HG02840 (cell line): ENCODE data around the gene TSPAN18.

ENCODE experiments used
- ATAC-seq: cut with Tn5 transposase; IDR thresholded peaks from one replicate; pipeline ENCODE4 v1.9.1; 2021; ENCODE audit warnings: mild to moderate bottlenecking, moderate library complexity, moderate number of reproducible peaks; ENCODE audit not compliant: unreplicated experiment, low FRiP score

The TSPAN18 gene

DNA sequence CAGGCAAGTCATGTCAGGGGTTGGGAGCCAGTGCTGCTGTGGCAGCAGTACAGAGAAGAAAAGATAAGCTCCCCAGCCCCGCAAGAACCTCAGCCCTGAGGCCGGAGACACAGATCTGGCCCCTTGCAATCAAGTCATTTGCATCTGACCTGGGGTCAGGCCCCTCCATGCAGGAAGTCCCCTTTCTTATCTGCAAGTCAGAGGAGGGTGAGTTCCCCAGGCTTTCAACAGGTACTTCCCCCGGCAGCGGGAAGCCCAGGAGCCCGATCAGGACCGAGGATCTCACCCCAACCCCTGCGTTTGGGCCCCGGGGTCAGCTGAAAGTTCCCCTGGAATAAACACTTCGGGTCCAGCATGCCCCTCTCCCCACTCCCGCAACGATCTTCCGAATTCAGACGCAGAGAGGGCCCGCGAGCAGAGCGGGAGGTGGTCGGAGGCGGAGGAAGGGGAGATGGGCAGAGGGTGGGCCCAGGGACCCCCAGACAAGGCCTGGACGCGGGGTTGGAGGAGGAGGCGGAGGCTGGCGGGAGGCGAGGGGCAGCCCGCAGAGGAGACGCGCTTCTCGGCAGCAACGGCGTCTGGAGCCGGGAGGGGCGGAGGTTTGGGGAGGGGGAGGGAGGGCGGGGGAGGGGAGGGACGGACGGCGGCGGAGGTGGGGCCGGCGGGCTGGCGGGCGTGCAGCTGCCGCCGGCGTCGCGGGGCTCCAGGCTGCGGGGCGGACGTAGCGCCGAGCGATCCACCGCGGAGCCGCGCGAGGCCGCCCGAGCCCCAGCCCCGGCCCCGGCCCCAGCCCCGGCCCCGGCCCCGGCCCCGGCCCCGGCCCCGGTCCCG is at the start of gene TSPAN18:
TSS of gene TSPAN18 (plus strand) at position 680 of the 831 bp plus-strand sequence. CDS start 179,455 bp downstream, outside the sequence.
- ATAC-seq = peak; percentile 68

DNA sequence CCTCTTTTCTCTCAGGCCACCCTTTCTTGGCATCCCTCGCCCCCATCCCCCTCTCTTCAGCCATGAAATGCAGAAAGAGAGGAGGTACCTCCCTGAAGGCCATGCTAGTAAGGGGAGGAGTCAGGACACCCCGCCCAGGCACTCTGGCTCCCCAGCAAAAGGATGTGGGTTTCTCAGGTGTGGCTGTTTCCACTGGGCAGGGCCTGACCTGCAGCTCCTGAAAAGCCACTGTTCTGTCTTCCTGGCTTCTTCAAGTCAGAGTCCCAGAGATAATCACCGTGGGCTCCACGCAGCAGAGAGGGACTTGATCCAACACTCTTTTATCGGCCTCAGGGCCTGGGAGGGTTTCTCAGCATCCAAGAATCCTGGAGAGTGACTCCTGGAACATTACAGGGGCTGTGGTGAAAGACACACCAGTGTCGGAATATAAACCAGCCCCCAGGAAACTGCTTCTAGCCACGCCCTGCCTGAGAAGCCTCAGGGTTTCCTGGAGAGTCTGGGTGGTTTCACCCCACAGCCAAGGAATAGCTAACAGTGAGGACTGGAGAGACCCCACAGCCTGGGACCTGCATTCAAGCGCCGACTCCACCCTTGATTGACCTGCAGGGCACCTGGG is 45.7 kb upstream of the TSPAN18 start:
- no peak for ATAC-seq

DNA sequence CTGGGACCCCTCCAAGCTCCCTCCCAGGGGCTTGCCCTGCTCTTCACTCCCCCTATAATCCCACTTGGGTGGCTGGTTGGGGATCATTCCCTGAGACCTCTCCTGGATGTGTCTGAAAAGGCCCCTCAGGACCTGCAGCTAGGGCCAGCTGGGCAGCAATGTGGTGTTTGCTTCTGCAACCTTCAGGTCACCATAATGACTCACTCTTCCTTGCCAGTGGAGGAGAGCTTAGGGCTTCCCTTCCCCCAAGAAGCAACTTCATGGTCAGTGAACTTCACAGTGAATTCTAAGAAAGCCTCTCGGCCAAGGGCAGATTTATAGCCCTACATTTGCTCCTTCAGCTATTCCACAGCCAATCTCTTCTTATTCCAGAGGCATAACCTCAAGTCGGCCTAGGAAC is 45.1 kb upstream of the TSPAN18 start:
- no peak for ATAC-seq

GRCh38 chr11:44684859-44685281 is 41.9 kb upstream of the TSPAN18 start:
- ATAC-seq = no peak

- no peak for ATAC-seq
Observed at GRCh38 chr11:44687388-44687787, 39.4 kb upstream of the TSPAN18 start.

GRCh38 chr11:44689265-44689664 is 37.5 kb upstream of the TSPAN18 start:
- ATAC-seq = no peak

- ATAC-seq = no peak
Observed at GRCh38 chr11:44690651-44691050, 36.1 kb upstream of the TSPAN18 start.

DNA sequence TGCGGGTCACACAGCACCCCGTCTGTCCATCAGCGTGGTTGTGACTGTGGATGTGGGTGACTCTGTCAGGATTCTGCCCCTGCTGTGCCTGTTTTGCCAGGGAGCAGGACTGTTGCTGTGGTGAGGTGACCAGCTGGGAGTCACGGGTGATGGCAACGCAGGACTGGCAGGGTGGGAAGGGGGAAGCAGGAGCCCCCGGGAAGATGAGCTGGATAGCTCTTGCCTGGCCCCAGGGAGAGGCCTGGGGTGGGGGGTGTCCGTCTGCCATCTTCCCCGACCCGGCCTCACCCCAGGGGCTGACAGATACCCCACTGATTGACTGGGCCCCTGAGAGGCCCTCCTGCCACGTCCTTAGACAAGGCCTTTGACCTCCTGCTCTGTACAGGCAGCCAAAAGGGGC is 34.3 kb upstream of the TSPAN18 start:
- ATAC-seq = no peak

DNA sequence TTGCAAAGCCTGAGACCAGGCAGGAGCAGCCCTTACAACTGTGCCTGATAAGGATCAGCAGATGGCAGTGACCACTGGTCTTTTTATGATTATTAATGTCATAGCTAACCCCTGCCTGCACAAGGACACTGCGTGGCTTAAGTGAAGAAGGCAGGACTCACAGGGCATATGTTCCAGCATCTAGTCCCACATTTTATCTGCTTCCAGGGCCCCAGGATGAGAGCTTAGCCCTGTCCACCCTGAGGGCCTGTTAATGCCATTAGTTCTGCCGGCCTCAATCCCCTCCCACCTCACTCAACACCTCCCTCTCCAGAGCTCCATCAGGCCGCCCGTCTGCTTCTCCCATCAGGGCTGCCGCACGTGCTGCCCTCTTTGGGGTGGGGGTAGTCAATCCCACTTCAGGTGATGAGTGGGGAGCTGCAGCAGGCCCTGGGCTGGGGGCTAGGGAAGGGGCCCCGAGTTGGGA is 33.1 kb upstream of the TSPAN18 start:
- ATAC-seq = no peak

GRCh38 chr11:44694443-44694842 is 32.3 kb upstream of the TSPAN18 start:
- no peak for ATAC-seq

DNA sequence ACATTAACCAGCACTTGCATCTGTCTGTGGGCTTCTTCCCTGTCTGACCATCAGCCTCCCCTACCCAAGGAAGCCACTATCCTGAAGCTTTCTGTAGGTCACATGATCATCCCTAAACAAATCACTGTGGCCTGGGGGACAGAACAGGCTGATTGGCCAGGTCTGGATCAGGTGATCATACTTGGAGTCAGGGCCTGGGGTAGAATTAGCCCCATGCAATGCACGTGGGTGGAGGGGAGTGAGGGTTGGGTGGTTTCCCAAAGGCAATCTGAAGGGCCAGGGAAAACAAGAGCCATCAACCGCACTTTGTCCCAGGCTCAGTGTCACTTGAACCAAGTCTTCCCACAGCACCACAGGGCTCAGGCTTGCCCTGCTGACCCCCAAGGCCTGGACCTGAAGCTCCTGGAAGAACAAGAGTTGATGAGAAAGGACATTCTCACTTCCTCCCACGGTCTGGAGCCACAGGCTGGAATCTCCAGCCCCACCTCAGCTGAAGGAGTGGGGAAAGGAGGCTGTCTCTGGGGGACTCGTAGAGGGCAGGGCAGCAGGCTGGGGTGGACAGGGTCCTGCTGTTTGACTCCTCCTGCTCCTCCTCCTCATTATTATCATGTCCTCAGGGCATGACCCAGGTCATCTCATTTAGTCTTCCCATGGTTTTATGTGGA is 31.5 kb upstream of the TSPAN18 start:
- no peak for ATAC-seq

DNA sequence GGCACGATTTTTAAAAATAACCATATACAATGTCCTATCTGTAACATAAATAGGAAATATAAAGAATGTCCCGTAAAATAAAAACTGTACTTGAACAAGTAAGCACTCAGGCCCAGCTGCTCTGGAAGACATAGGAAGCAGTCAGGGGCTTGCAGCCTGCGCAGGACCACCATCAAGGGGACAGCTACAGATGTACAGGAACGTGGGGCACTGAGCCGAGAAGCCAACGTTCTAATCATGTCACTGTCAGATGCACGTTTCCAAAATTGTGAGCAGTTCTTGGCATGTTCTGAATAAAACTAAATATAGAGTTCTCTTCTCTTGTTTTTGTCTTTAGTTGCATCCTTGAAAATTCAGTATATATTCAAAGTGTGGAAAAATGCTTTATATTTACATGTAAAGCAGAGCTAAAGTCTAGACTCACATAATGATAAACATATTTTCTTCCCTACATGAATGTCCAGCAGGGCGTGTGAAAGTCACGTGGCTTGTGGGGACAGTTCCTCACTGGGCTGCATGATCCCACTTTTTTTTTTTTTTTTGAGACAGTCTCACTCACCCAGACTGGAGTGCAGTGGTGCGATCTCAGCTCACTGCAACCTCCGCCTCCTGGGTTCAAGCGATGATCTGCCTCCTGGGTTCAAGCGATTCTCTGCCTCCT is 28.4 kb upstream of the TSPAN18 start:
- no peak for ATAC-seq

DNA sequence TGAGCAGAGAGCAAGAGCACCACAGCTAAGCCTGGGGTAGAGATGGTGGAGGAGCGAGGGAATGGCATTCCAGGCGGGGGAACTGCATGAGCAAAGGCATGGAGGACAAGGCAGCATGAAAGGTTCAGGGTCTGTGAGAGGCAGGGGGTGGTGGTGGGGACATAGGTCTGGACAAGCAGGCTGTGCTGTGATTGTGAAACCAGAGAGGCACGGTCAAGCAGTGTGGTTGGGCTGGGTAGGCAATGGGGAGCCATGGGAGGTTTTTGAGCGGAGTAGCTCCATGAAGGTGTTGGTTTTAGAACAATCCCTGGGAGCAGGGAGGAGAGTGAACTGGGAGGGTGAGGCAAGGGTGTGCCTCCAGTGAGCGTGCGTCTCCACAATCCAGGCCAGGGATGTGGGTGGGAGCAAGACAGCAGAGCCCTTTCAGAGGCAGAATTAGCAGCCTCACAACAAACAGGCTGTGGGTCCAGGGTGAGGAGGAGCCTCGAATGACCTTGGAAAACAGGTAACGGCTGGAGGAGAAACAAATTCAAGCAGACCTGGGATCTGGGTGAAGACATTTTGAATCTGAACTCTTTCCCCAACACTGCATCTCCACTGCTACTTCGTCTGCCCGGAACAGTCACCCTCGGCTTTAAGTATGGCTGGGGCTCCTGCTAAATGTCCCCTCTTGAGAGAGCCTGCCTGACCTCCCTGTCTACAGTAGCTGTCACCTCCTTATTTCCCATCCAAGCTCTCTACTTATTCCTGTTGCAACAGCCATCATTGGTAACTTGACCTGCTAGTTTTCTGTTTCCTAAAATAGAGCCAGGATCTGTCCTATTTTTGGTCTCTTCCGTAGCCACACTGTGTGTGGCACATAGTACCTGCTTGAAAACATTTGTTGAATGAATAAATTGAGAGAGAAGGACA is 27.0 kb upstream of the TSPAN18 start:
- ATAC-seq = no peak

DNA sequence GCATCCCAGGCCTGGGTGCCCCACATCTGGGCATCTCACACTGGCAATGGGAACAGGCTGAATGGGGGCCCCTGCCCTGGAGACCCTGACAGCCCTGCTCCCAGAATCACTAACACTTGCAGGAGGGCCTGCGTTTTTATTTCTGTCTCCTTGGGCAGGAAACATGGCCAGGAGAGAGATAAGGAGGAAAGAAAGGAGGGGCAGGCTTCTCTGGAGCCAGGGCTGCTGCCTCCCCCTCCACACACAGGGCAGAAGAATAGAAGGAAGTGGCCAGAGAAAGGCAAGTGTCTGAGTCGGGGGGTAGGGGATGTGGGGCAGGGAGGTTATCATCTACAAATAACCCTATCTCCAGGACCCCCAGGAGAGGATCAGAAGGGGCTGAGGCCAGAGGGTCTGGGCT is 25.5 kb upstream of the TSPAN18 start:
- no peak for ATAC-seq

- no peak for ATAC-seq
Observed at GRCh38 chr11:44702889-44703288, 23.9 kb upstream of the TSPAN18 start.

DNA sequence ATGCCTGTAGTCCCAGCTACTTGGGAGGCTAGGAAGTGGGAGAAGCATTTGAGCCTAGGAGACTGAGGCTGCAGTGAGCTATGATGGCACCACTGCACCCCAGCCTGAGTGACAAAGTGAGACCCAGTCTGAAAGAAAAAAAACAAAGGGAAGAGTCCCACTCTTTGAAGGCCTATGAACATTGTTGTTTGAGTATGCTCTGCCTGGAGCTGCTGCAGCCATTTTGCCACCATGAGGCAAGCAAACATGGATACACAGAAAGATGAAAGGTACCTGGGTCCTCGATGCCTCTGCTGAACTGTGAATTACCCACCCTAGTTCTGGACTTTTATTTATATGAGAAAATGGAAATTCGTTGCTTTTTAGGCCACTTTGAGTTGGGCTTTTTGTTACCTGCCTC is 19.7 kb upstream of the TSPAN18 start:
- ATAC-seq = no peak

GRCh38 chr11:44708009-44708408 is 18.8 kb upstream of the TSPAN18 start:
- ATAC-seq = no peak

- ATAC-seq = no peak
Observed at GRCh38 chr11:44708523-44709280, 18.1 kb upstream of the TSPAN18 start.

- no peak for ATAC-seq
Observed at GRCh38 chr11:44709281-44709562, 17.5 kb upstream of the TSPAN18 start.
